H1 (cell line): ENCODE data around the gene CRYBG3.

Experiments
- BRCA1 ChIP-seq: IDR thresholded peaks from 2 replicates; pipeline ENCODE4 v1.6.1; 2012; ENCODE audit warnings: low read depth, low read length, improper control_type of control experiment
- CEBPB ChIP-seq: IDR thresholded peaks from 2 replicates; pipeline ENCODE4 v1.6.1; 2012; ENCODE audit warnings: low read depth, low read length
- CHD1 ChIP-seq: IDR thresholded peaks from 2 replicates; pipeline ENCODE4 v1.6.1; 2012; ENCODE audit warnings: low read depth, low read length, improper control_type of control experiment
- CTCF ChIP-seq, 3 experiments: IDR thresholded peaks; 1 replicate in 2 of 3; 2 replicates in 1 of 3; pipeline versions ENCODE4 v1.5.1 to v1.6.1; 2011; ENCODE audit warnings: low read length in 3 of 3, mild to moderate bottlenecking in 3 of 3, inconsistent platforms in 2 of 3, low read depth in 1 of 3, moderate library complexity in 1 of 3; ENCODE audit not compliant: insufficient read depth in 1 of 3; ENCODE audit errors: control extremely low read depth in 1 of 3
- HDAC2 ChIP-seq, 2 experiments: fragments of 300-600 bp in 1 of 2; sonication (generic) in 1 of 2; IDR thresholded peaks; 2 replicates each; pipeline ENCODE4 v1.6.1; 2011 to 2012; ENCODE audit warnings: low read depth in 2 of 2, low read length in 2 of 2, mild to moderate bottlenecking in 2 of 2, moderate library complexity in 2 of 2, borderline replicate concordance in 1 of 2, inconsistent platforms in 1 of 2
- NRF1 ChIP-seq: IDR thresholded peaks from 2 replicates; pipeline ENCODE4 v1.6.1; 2011; ENCODE audit warnings: mild to moderate bottlenecking, low read depth, low read length, improper control_type of control experiment
- PHF8 ChIP-seq: fragments of 200-600 bp; sonication (generic); conservative IDR thresholded peaks from 2 replicates; pipeline ENCODE4 v1.7.1; 2012; ENCODE audit warnings: low read depth, mild to moderate bottlenecking, inconsistent platforms, low read length, moderate library complexity
- POLR2A ChIP-seq, 2 experiments: IDR thresholded peaks; 1 replicate in 1 of 2; 2 replicates in 1 of 2; pipeline ENCODE4 v1.6.1; 2011; ENCODE audit warnings: low read depth in 2 of 2, low read length in 2 of 2, mild to moderate bottlenecking in 2 of 2; ENCODE audit errors: control extremely low read depth in 1 of 2
- POLR2AphosphoS5 ChIP-seq: IDR thresholded peaks from 2 replicates; pipeline ENCODE4 v1.6.1; 2011; ENCODE audit warnings: low read depth, low read length
- USF2 ChIP-seq: IDR thresholded peaks from 2 replicates; pipeline ENCODE4 v1.6.1; 2011; ENCODE audit warnings: low read length, improper control_type of control experiment
- ZNF274 ChIP-seq: IDR thresholded peaks from 2 replicates; pipeline ENCODE4 v1.7.0; 2012; ENCODE audit warnings: low read length, borderline replicate concordance; ENCODE audit errors: extremely low read depth

GRCh38 chr3:97974996-97975395 is 153.2 kb downstream of the CRYBG3 start:
- TF ChIP-seq BRCA1 (no peak), CTCF (IDR thresholded peaks at IDR 0.05; ENCODE audit: control extremely low read depth in 1 of 3, insufficient read depth in 1 of 3, low read depth in 1 of 3, low read length in 3 of 3) (no peak), ZNF274 (no peak), POLR2AphosphoS5 (no peak), USF2 (no peak), CEBPB (no peak), HDAC2 (IDR thresholded peaks at IDR 0.05; ENCODE audit: borderline replicate concordance in 1 of 2, low read depth in 2 of 2, low read length in 2 of 2) (no peak), CHD1 (no peak), PHF8 (no peak), POLR2A (IDR thresholded peaks at IDR 0.05; ENCODE audit: control extremely low read depth in 1 of 2, low read depth in 2 of 2, low read length in 2 of 2) (no peak), NRF1 (no peak)
